ENCODE measurements around the gene PKD2L2. TPM values are rescaled to one million over a fixed set of nuclear protein-coding genes. Genes with fewer than 3 reads are reported as not detected.
A peak's percentile ranks its signal among the peaks of the same experiment; 100 is the strongest.

Gene PKD2L2
- total and polyA plus RNA-seq, 9 of the 15 experiments (the other 6 are each of a cell fraction or from before 2014, with no cell fraction given) = 0.08 to 0.25 (median 0.11) TPM; not detected in 5

GRCh38 chr5:137888863-137889759 lies at the start of gene PKD2L2 (continued):
- TF ChIP-seq MAFG (tag; conservative IDR thresholded peaks at IDR 0.05) (no peak), ZFX (CRISPR knock-in tag; IDR thresholded peaks at IDR 0.05) (peak; percentile 99), PHB2 (IDR thresholded peaks at IDR 0.05; ENCODE audit: low read depth) (no peak), SNRNP70 (optimal IDR thresholded peaks at IDR 0.05; ENCODE audit: low read depth, low read length) (no peak), ETV5 (CRISPR knock-in tag; IDR thresholded peaks at IDR 0.05; ENCODE audit: low read depth) (peak; percentile 76; the same call in 1 of the 2 replicates), HNRNPUL1 (IDR thresholded peaks at IDR 0.05; ENCODE audit: low read length) (no peak), IFI16 (CRISPR knock-in tag; IDR thresholded peaks at IDR 0.05) (no peak), TCF3 (CRISPR knock-in tag; IDR thresholded peaks at IDR 0.05) (peak; percentile 48; the same call in 1 of the 2 replicates), TAL1 (IDR thresholded peaks at IDR 0.05) (no peak), ELK1 (CRISPR knock-in tag; IDR thresholded peaks at IDR 0.05) (no peak), PKNOX1 (IDR thresholded peaks at IDR 0.05) (no peak), SP2 (IDR thresholded peaks at IDR 0.05; ENCODE audit: extremely low read depth, low read depth, low read length, poor library complexity, severe bottlenecking) (no peak), TAF9B (IDR thresholded peaks at IDR 0.05; ENCODE audit: partially characterized antibody) (peak; percentile 25), BRF1 (IDR thresholded peaks at IDR 0.05; ENCODE audit: borderline replicate concordance, extremely low read depth, insufficient read length) (no peak), RBM39 (optimal IDR thresholded peaks at IDR 0.05; ENCODE audit: low read depth, low read length) (no peak), NFE2 (IDR thresholded peaks at IDR 0.05; ENCODE audit: low read depth) (no peak), ID3 (CRISPR knock-in tag; IDR thresholded peaks at IDR 0.05) (no peak), ID3 (tag; IDR thresholded peaks at IDR 0.05) (0 out of 2 replicates have a peak, but pooled peaks have one; percentile 5), TCF7 (IDR thresholded peaks at IDR 0.05; ENCODE audit: borderline replicate concordance) (no peak), FOXA3 (CRISPR knock-in tag; conservative IDR thresholded peaks at IDR 0.05 in 1 of 2, IDR thresholded peaks at IDR 0.05 in 1 of 2) (no peak), DIDO1 (tag; IDR thresholded peaks at IDR 0.05; ENCODE audit: low read depth) (no peak), HNRNPK (IDR thresholded peaks at IDR 0.05; ENCODE audit: low read depth, low read length, poor library complexity, severe bottlenecking) (no peak), E2F5 (CRISPR knock-in tag; IDR thresholded peaks at IDR 0.05) (no peak), CBFA2T2 (conservative IDR thresholded peaks at IDR 0.05) (no peak), CCNT2 (IDR thresholded peaks at IDR 0.05; ENCODE audit: borderline replicate concordance, extremely low read depth, insufficient read length, low read depth, low read length) (peak; percentile 94)
